ENCODE data around the gene ZNF385A.
A peak's percentile ranks its signal among the peaks of the same experiment; 100 is the strongest.

Gene ZNF385A

DNA sequence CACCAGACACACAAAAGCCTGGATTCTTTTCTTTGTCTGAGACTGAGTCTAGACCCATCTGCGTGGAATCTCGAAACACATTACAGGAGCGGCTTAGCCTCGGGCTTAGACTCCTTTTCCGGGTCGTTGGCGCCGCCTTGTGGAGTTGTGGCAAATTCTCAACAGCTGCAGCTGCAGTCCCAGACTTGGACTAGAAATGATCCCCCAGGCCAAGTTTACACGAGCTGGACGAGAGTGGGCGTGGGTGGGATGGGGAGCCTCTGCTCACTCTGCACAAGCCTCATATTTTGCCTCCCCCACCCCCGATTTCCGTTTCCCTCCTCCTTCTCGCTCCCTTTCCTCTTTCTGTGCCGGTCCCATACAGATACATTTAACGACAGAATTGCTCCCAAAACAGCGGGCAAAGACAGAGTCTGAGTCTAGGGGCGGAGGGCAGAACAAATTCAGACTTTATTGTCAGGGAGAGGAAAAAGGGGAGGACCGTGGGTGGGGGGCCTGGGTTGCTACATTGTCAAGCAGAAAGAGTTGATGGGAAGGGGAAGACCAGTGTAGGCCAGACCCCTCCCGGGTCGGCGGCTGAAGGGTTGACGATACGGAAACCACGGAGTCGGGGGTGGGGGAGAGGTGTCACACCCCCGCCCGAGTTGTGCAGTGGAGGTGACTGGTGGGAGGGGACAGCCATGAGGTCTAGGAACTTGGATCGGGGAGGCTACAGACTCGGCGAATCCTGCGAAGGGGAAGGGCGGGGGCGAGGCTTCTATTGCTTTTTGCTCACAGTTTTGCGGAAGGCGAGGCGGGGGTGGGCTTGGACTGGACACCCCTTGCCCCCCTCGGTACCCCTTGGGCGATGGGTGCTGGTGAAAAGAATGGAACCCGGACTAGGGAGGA is 15.6 kb downstream of the ZNF385A start:
- H3K9me3 Mint-ChIP-seq = no peaks in the 10 kb centered on the region
- H3K4me3 Mint-ChIP-seq = peak overlapping the region; percentile 37
- peaks cover 32% of the 10 kb centered on the region for H3K4me1 Mint-ChIP-seq (ENCODE audit: low read depth)
- H3K27ac Mint-ChIP-seq = peak overlapping the region; percentile 42
- H3K27me3 Mint-ChIP-seq (ENCODE audit: low read depth) = peaks cover 3% of the 10 kb centered on the region
- DNase-seq (ENCODE audit: low spot score) = peak; percentile 76
- no peaks in the 10 kb centered on the region for H3K36me3 Mint-ChIP-seq (ENCODE audit: low read depth)

DNA sequence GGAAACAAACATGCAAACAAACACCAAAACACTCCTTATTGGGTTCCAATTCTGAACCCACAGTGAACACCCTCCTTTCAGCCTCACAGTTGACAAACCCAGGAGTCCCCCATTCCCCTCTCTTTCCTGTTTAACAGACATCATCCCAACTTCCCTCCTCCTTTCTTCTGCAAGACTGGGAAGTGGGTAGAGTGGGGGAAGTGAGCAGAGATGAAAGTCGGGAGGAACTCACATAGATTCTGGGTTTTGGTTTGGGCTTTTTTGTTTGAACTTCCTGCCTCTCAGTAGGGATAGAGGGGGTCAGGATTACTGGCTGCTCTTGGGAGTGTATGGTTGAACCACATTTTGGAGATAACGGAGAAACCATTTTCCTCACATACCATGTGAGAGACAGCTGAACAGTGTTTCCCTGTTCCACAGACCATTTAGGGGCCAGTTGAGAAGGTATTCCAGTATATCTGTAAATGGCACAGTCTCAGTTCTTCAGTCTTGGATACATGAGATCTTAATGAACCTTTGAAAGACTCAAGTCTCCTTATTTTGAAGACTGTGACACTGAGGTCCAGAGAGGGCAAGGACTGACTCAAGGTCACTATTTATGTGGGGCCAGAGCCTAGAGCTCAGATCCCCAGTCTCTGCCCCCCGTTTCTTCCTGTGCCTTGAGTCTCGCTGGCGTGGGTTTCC is 16.4 kb downstream of the ZNF385A start:
- H3K4me3 Mint-ChIP-seq = peak overlapping the region; percentile 37
- H3K27ac Mint-ChIP-seq = peak overlapping the region; percentile 42
- no peaks in the 10 kb centered on the region for H3K9me3 Mint-ChIP-seq
- H3K36me3 Mint-ChIP-seq (ENCODE audit: low read depth) = no peaks in the 10 kb centered on the region
- peaks cover 35% of the 10 kb centered on the region for H3K4me1 Mint-ChIP-seq (ENCODE audit: low read depth)
- H3K27me3 Mint-ChIP-seq (ENCODE audit: low read depth) = peaks cover 3% of the 10 kb centered on the region
- no peak for DNase-seq (ENCODE audit: low spot score)

DNA sequence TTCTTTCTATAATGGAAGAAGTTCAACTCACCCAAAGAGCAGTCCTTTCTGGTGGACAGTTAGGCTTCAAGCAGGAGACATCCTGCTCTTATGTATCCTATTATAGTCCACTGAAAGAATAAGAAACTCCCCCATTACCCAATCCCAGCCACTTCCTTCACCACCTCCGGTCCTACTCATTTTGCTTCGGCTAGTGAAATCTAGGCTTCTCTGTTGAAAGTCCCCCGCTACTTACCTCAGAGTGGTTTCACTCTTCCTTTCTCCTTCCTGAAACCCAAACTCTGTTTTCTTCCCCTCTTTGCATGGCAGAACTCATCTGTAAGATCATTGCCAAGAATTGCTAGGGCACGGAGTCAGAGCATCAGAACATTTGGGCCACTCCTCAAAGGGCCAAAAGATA is 20.1 kb downstream of the ZNF385A start, which contains the start of gene GPR84:
Gene GPR84, minus strand, starts transcription at position 74 of the 400 bp plus-strand sequence. CDS start 635 bp downstream, outside the sequence.
- no peaks in the 10 kb centered on the region for H3K9me3 Mint-ChIP-seq
- H3K36me3 Mint-ChIP-seq (ENCODE audit: low read depth) = no peaks in the 10 kb centered on the region
- peak within 1 kb of the TSS; percentile 66 for H3K27ac Mint-ChIP-seq
- H3K4me3 Mint-ChIP-seq = peak within 1 kb of the TSS; percentile 59
- peak; percentile 62 for DNase-seq (ENCODE audit: low spot score)
- H3K4me1 Mint-ChIP-seq (ENCODE audit: low read depth) = peaks cover 42% of the 10 kb centered on the region
- peaks cover 3% of the 10 kb centered on the region for H3K27me3 Mint-ChIP-seq (ENCODE audit: low read depth)

DNA sequence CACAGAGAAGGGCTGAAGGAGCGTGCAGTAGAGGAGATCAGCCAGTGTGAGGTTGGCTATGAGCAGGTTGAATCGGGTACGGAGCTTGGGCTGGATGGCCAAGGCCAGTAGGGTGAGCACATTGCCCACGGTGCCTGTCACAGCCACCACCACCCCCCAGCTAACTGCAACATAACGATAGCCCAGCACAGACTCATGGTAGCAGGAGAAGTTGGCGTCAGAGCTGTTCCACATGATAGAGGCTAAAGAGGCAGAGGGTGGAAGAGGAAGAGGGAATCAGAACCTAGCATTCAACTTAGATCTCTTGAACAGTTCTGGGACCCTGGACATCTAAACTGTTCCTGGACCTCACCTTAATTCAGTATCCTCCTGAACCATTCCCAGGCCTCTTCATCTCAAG is 20.9 kb downstream of the ZNF385A start:
- Mint-ChIP-seq H3K27me3 (ENCODE audit: low read depth) (peaks cover 3% of the 10 kb centered on the region), H3K27ac (no peak overlapping the region), H3K4me1 (ENCODE audit: low read depth) (peaks cover 35% of the 10 kb centered on the region), H3K4me3 (peak overlapping the region; percentile 59), H3K36me3 (ENCODE audit: low read depth) (no peaks in the 10 kb centered on the region), H3K9me3 (no peaks in the 10 kb centered on the region)
- no peak for DNase-seq (ENCODE audit: low spot score)

DNA sequence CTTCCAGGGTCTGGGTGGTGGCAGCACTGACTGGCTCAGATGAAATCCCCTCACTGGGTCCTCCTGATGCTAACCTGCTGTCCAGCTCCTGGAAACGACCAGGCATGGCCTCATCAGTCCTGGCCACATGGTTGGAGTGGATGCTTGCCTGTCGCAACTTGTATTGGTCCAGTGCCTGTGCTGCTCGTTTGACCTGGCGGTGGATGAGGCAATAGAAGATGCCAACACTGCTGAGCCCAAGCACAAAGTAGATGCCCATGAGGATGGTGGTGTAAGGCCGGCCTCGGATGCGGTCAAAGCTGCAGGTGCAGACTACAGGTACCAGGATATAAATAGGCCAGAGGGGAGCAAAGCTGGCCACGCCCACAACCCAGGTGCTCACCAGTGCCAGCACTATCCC is 21.5 kb downstream of the ZNF385A start:
- no peak for DNase-seq (ENCODE audit: low spot score)
- no peak overlapping the region for H3K4me3 Mint-ChIP-seq
- H3K27ac Mint-ChIP-seq = no peak overlapping the region
- H3K9me3 Mint-ChIP-seq = no peaks in the 10 kb centered on the region
- H3K36me3 Mint-ChIP-seq (ENCODE audit: low read depth) = no peaks in the 10 kb centered on the region
- peaks cover 3% of the 10 kb centered on the region for H3K27me3 Mint-ChIP-seq (ENCODE audit: low read depth)
- peaks cover 30% of the 10 kb centered on the region for H3K4me1 Mint-ChIP-seq (ENCODE audit: low read depth)

DNA sequence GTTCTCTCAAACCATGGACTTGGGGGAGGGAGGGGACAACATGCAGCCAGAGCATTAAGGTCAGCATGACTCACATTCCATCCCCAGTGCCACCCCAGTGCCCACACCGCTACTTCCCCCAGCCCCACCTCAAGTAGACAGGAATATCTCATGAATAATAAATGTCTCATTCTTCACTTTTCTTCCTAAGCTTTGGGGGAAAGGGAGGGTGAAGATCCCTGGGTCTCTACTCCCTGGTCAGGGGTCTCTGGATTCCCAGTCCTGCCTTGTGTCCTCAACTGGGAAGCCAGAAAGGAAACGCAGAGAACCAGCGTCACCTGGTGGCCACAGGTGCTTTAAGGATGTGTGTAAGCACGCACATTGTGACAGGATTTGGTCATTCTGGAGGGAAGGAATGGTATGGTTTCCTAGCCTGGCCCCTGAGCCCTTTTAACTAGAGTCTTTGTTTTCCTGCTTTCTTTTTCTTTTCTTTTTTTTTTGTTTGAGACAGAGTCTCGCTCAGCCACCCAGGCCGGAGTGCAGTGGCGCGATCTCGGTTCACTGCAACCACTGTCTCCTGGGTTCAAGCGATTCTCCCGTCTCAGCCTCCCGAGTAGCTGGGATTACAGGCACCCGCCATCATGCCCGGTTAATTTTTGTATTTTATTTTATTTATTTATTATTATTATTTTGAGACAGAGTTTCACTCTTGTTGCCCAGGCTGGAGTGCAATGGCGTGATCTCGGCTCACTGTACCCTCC is 23.6 kb downstream of the ZNF385A start:
- no peaks in the 10 kb centered on the region for H3K27me3 Mint-ChIP-seq (ENCODE audit: low read depth)
- no peaks in the 10 kb centered on the region for H3K36me3 Mint-ChIP-seq (ENCODE audit: low read depth)
- H3K9me3 Mint-ChIP-seq = no peaks in the 10 kb centered on the region
- H3K4me1 Mint-ChIP-seq (ENCODE audit: low read depth) = peaks cover 28% of the 10 kb centered on the region
- H3K27ac Mint-ChIP-seq = peak overlapping the region; percentile 55
- DNase-seq (ENCODE audit: low spot score) = peak; percentile 44
- no peak overlapping the region for H3K4me3 Mint-ChIP-seq

DNA sequence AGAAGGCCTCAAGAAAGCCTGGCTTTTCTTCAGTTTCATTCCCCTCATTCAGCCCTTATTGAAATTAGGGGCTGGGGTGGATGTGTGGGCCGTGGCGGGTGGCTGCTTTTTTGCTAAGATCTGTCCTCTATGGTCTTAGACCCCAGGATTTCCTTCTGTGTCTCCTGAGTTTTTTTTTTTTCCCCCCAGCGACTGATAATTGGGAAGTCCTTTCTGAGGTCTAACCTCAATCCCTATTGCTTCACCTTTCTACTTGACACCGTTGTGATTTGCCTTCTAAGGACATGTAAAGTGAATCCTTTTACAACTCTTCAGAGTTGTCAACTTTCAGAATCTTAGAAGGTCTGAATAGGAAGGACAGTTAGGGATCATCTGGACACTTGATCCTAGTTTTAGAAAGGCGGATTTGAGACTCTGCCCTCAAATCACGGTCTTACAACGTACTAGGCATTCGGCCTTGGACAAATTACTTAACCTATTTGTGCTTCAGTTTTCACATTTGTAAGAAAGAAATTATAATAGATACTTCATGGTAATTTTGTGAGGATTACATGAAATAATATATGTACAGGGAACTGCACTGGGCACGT is 24.7 kb downstream of the ZNF385A start:
- DNase-seq (ENCODE audit: low spot score) = no peak
- peaks cover 25% of the 10 kb centered on the region for H3K4me1 Mint-ChIP-seq (ENCODE audit: low read depth)
- H3K36me3 Mint-ChIP-seq (ENCODE audit: low read depth) = no peaks in the 10 kb centered on the region

DNA sequence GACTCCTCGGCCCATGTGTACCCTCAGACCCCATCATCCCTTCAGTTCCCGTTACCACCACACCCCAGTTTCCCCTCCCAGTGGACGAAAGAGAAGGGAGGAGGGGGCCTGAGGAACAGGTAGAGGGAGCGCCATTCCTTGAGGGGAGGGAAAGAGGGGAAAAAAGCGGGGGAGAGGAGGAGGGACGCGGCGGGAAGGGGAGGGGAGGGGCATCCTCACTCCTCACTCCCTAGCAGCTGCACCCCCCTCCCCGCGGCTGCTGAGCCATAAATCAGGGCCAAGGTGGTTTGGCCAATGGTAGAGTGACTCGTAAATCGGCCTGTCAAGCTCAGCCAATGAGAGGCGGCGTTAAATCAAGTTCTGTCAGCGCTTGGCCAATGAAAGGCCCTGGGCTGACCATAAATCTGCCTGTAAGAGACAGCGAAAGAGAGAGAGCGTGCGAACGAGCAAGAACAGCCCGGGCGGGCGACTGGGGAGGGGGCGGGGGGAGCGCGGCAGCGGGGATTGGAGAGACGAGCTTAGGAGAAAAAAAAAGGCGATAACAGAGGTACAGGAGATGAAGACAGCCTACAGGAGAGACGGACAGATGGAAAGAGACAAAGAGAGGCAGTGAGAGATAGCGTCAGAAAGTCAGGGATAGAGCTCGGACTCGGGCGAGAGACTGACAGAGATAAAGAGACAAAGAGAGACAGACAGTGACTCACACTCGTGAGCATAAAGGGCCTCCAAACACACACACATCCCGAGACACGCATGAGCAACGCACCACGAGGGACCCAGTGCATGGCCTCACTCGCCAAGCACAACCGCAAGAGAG is 25.4 kb downstream of the ZNF385A start:
- H3K4me3 Mint-ChIP-seq = no peak overlapping the region
- DNase-seq (ENCODE audit: low spot score) = peak; percentile 94
- no peaks in the 10 kb centered on the region for H3K9me3 Mint-ChIP-seq
- no peaks in the 10 kb centered on the region for H3K36me3 Mint-ChIP-seq (ENCODE audit: low read depth)
- no peak overlapping the region for H3K27ac Mint-ChIP-seq
- H3K4me1 Mint-ChIP-seq (ENCODE audit: low read depth) = peaks cover 18% of the 10 kb centered on the region
- no peaks in the 10 kb centered on the region for H3K27me3 Mint-ChIP-seq (ENCODE audit: low read depth)

More for the DNA sequence above, 24.7 kb downstream of the ZNF385A start:
- no peaks in the 10 kb centered on the region for H3K9me3 Mint-ChIP-seq
- no peak overlapping the region for H3K27ac Mint-ChIP-seq
- H3K4me3 Mint-ChIP-seq = no peak overlapping the region
- H3K27me3 Mint-ChIP-seq (ENCODE audit: low read depth) = no peaks in the 10 kb centered on the region

DNA sequence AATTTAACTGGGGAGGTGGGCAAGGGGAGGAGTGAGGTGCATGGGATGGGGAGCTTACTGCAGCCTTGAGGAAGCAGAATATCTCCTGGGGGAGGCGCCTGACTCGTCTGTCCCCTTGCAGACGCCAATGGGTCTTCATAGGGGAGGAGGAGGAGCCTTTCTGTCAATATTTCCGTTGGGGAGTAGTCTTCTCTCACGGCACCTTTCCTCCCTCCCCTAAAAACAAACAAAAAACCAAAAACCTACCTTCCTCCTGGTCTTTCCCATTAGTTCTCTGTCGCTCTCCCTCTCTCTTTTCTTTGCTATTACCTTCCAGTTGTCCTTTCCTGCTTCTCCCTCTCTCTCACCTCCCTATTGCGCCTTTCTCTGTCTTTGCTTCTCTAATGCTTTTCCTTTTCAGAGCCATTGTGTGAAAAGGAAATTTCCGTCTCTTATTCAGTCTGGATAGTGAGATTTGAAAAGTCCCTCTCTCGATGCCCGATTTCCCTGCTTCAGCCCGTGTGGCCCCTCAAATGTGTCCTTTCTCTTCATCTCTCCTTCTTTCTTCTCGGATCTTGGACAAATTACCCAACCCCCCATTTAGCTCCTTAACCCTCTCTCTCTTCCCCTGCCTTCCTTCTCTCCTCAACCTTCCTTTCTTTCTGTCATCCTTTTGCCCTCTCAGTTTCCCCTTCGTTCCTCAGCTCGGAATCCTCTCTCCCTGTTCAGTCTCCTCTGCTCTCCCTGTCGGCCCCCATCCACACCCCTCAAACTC is 26.2 kb downstream of the ZNF385A start:
- DNase-seq (ENCODE audit: low spot score) = peak; percentile 44
- no peaks in the 10 kb centered on the region for H3K27me3 Mint-ChIP-seq (ENCODE audit: low read depth)
- H3K4me3 Mint-ChIP-seq = no peak overlapping the region
- H3K4me1 Mint-ChIP-seq (ENCODE audit: low read depth) = peaks cover 13% of the 10 kb centered on the region
- H3K9me3 Mint-ChIP-seq = no peaks in the 10 kb centered on the region
- no peak overlapping the region for H3K27ac Mint-ChIP-seq
- H3K36me3 Mint-ChIP-seq (ENCODE audit: low read depth) = no peaks in the 10 kb centered on the region

DNA sequence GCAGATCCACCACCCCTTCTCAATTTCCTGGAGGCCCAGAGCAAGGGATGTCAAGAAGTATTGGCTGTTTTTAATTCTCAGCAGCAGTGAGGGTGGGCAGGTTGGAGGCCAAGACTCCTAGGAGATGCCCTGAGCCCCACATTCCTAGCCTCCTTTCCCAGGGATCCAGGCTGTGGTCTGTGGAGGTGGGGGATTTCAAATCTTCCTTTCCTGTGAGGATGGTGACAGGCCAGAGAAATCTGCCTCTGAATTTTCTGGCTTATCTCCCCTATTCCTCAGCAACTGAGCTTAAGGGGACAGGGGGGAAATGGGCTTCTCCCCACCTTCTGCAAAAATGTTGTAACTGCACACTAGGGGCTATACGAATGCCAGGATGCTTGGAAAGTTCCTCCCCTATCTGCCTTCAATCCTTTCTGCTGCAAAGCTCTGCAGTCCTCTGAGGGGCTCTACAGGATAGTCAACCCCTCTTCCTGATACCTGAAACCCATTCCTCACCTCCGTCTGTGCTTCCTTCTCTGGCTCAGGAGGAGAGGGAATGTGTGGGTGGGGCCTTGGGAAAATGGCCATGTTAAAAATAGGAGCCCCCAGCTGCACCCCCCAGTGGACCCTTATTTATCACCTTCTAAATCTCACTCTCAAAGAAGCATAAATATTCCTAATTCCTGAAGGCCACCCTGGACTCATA is 26.9 kb downstream of the ZNF385A start:
- Mint-ChIP-seq H3K27me3 (ENCODE audit: low read depth) (no peaks in the 10 kb centered on the region), H3K4me1 (ENCODE audit: low read depth) (peaks cover 9% of the 10 kb centered on the region), H3K4me3 (no peak overlapping the region), H3K36me3 (ENCODE audit: low read depth) (no peaks in the 10 kb centered on the region), H3K27ac (peak overlapping the region; percentile 58), H3K9me3 (no peaks in the 10 kb centered on the region)
- no peak for DNase-seq (ENCODE audit: low spot score)

DNA sequence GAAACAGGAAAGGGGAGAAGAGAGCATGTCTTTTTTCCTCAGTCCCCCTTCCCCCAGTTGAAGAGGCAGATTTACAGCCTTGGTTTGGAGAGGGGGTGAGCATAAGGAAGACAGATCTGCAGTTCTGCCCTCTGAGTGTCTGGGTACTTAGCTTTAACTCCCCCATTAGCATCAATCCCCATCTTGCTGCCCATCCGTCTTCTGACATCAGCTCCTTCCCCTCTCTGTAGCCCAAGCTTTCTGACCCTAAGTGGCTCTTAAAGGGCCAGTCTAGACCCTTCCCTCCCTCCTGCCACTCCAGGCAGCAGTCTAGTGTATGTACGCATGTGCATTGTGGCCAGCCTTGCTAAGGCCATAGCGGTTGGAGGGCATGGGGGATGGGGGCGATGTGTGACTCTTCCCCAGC is 27.6 kb downstream of the ZNF385A start:
- peaks cover 16% of the 10 kb centered on the region for H3K4me1 Mint-ChIP-seq (ENCODE audit: low read depth)
- H3K36me3 Mint-ChIP-seq (ENCODE audit: low read depth) = peaks cover 5% of the 10 kb centered on the region
- H3K9me3 Mint-ChIP-seq = no peaks in the 10 kb centered on the region
- H3K27me3 Mint-ChIP-seq (ENCODE audit: low read depth) = no peaks in the 10 kb centered on the region
- no peak overlapping the region for H3K4me3 Mint-ChIP-seq
- H3K27ac Mint-ChIP-seq = peak overlapping the region; percentile 58
- no peak for DNase-seq (ENCODE audit: low spot score)

DNA sequence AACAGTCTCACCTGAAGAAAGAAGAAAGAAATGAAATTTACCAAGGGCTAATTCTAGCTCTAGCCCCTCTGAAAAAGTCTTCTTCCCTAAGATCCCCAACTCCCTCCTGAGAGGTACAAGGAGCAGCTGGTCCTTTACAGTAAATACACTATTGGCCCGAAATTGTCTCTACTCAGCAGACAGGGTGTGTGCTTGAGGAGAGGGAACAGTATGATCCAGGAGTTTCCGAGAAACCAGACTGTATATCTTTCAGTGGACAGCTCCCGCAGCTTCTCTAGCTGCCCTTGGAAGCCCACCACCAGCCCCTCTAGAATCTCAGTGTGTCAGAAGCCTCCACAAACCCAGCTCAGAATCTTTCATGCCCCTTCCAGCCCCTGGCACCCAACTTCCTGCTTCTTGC is 28.3 kb downstream of the ZNF385A start:
- Mint-ChIP-seq H3K9me3 (no peaks in the 10 kb centered on the region), H3K27me3 (ENCODE audit: low read depth) (no peaks in the 10 kb centered on the region), H3K4me3 (no peak overlapping the region), H3K36me3 (ENCODE audit: low read depth) (peaks cover 13% of the 10 kb centered on the region), H3K27ac (no peak overlapping the region), H3K4me1 (ENCODE audit: low read depth) (peaks cover 22% of the 10 kb centered on the region)
- no peak for DNase-seq (ENCODE audit: low spot score)

All from T-helper 2 cell treated with Interferon-gamma antibody and Interleukin-4, amounts not matched to agents 5 μg/mL and 100 μg/mL, for 36 hours (primary cell).